Endodermal cell (in vitro differentiated cells): ENCODE data around the gene GPR61. TPM values are rescaled to one million over a fixed set of nuclear protein-coding genes. Genes with fewer than 3 reads are reported as not detected.

Source experiments
- DNase-seq: peaks from one replicate; pipeline ENCODE4 v3.0.0-alpha.2; 2017
- H3K27ac ChIP-seq: 2 replicates; pipeline ENCODE4 v1.5.1; 2013; ENCODE audit warnings: mild to moderate bottlenecking, low read depth, low read length, moderate library complexity
- H3K27me3 ChIP-seq: 2 replicates; pipeline ENCODE4 v1.6.1; 2013; ENCODE audit warnings: mild to moderate bottlenecking, low read length, moderate library complexity; ENCODE audit not compliant: insufficient read depth, control insufficient read depth, poor library complexity, severe bottlenecking
- H3K36me3 ChIP-seq: 2 replicates; pipeline ENCODE4 v1.7.0; 2013; ENCODE audit warnings: mild to moderate bottlenecking, low read length, moderate library complexity; ENCODE audit not compliant: control insufficient read depth, insufficient read depth
- H3K4me1 ChIP-seq: one replicate; pipeline ENCODE4 v1.7.0; 2013; ENCODE audit warnings: low read length; ENCODE audit not compliant: control insufficient read depth, insufficient read depth
- H3K4me3 ChIP-seq: 2 replicates; pipeline ENCODE4 v1.5.1; 2013; ENCODE audit warnings: mild to moderate bottlenecking, low read length, moderate library complexity
- H3K9ac ChIP-seq: 2 replicates; pipeline ENCODE4 v1.6.1; 2013; ENCODE audit warnings: mild to moderate bottlenecking, low read length, moderate library complexity; ENCODE audit not compliant: poor library complexity, severe bottlenecking; ENCODE audit errors: extremely low read depth
- H3K9me3 ChIP-seq: 2 replicates; pipeline ENCODE4 v1.6.1; 2013; ENCODE audit warnings: mild to moderate bottlenecking, low read length, moderate library complexity; ENCODE audit not compliant: control insufficient read depth
- H3K27ac Mint-ChIP-seq: 2 replicates; pipeline ENCODE4 v1.8.0; 2020; ENCODE audit warnings: mixed read lengths
- H3K27me3 Mint-ChIP-seq: 2 replicates; pipeline ENCODE4 v1.8.0; 2021; ENCODE audit warnings: mild to moderate bottlenecking, mixed read lengths; ENCODE audit not compliant: insufficient read depth
- H3K36me3 Mint-ChIP-seq: 2 replicates; pipeline ENCODE4 v1.8.0; 2020; ENCODE audit warnings: low read depth, mixed read lengths
- H3K4me1 Mint-ChIP-seq: 2 replicates; pipeline ENCODE4 v1.8.0; 2020; ENCODE audit warnings: mixed read lengths
- H3K4me3 Mint-ChIP-seq: 2 replicates; pipeline ENCODE4 v1.8.0; 2020; ENCODE audit warnings: mild to moderate bottlenecking, moderate library complexity, mixed read lengths
- H3K9me3 Mint-ChIP-seq: 2 replicates; pipeline ENCODE4 v1.8.0; 2020; ENCODE audit warnings: mild to moderate bottlenecking, mixed read lengths
- WGBS, 2 experiments: methylation state at CpG; one replicate each; pipeline versions ENCODE4 v1.1.5 to v1.1.7; 2013; ENCODE audit warnings: missing lambda C conversion rate in 2 of 2, mixed read lengths in 1 of 2; ENCODE audit not compliant: insufficient coverage in 1 of 2, insufficient read length in 1 of 2; 5-methylcytosine and 5-hydroxymethylcytosine counted together
- total RNA-seq, 2 donors: library from RNA; stranded (reverse); fragmentation: NEBNext Ultra II Directional in 1 of 2; extraction: Animal tissue kit (Norgen Biotek cat#: 25700) in 1 of 2; gene quantifications; 2 replicates in 1 of 2; 3 replicates in 1 of 2; pipeline ENCODE4 v1.2.1, GENCODE V29; 2021
- TF ChIP-seq, protein P1 (sequence below): fragments of 200-600 bp; sonication (generic); conservative IDR thresholded peaks from 2 replicates; pipeline ENCODE4 v1.5.0; 2021; ENCODE audit warnings: antibody characterized with exemption, mild to moderate bottlenecking

GPR61 gene
- total RNA-seq, 2 donors from 2014 or later, result 0.93 TPM; not detected in 1

DNA sequence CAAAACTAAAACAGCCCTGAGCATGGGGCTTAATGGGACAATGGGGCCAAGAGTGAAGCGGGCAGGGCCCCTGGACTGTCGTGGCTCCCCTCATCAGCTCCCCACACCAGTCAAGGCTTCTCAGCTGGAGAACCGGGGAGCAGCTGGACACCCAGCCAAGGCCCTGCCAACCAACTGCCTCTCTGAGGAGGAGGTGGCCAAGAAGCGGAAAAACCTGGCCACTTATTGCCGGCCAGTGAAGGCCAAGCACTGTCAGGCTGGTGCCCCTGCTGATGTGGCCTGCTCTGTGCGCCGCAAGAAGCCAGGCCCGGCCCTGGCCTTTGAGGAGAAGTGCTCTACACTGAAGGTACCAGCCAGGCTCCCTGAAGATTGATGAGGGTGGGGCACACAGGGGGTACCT is 48.3 kb upstream of the GPR61 start:
- H3K9ac ChIP-seq, result no peak overlapping the region
- no peak overlapping the region for H3K27ac ChIP-seq
- H3K4me3 Mint-ChIP-seq, result no peak overlapping the region
- no peak overlapping the region for H3K4me3 ChIP-seq
- no peaks in the 10 kb centered on the region for H3K9me3 Mint-ChIP-seq
- H3K36me3 Mint-ChIP-seq, result peaks cover 8% of the 10 kb centered on the region
- no peaks in the 10 kb centered on the region for H3K4me1 ChIP-seq
- peaks cover 13% of the 10 kb centered on the region for H3K36me3 ChIP-seq
- TF ChIP-seq, protein P1, sequence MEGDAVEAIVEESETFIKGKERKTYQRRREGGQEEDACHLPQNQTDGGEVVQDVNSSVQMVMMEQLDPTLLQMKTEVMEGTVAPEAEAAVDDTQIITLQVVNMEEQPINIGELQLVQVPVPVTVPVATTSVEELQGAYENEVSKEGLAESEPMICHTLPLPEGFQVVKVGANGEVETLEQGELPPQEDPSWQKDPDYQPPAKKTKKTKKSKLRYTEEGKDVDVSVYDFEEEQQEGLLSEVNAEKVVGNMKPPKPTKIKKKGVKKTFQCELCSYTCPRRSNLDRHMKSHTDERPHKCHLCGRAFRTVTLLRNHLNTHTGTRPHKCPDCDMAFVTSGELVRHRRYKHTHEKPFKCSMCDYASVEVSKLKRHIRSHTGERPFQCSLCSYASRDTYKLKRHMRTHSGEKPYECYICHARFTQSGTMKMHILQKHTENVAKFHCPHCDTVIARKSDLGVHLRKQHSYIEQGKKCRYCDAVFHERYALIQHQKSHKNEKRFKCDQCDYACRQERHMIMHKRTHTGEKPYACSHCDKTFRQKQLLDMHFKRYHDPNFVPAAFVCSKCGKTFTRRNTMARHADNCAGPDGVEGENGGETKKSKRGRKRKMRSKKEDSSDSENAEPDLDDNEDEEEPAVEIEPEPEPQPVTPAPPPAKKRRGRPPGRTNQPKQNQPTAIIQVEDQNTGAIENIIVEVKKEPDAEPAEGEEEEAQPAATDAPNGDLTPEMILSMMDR, result no peak
- no peak for DNase-seq
- H3K27me3 Mint-ChIP-seq, result no peaks in the 10 kb centered on the region
- no peaks in the 10 kb centered on the region for H3K9me3 ChIP-seq
- no peaks in the 10 kb centered on the region for H3K4me1 Mint-ChIP-seq
- WGBS, 2 experiments, result 90 to 98% methylated on average over 5 to 8 of the region's 8 CpGs
- H3K27ac Mint-ChIP-seq, result no peak overlapping the region
- H3K27me3 ChIP-seq, result no peaks in the 10 kb centered on the region

DNA sequence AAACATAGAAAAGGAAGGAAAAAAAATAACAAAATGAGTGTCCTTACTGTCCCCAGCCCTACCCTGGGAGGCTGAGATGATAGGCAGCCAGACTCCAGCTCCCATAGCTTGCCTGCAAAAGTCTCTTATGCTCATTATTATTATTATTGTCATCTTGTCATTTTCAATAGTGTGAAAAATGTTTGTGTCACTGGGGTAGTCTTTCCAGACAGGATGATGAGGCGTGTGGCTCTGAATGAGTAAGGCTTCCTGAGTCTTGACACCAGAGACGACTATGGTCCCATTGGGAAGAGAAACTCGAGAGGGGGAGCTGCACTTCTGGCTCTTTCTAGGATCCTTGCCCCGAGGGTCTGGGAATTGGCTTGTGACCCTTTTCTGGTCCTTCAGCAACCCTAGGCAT is 46.9 kb upstream of the GPR61 start:
- peaks cover 6% of the 10 kb centered on the region for H3K4me1 Mint-ChIP-seq
- Histone ChIP-seq H3K27me3 (no peaks in the 10 kb centered on the region), H3K36me3 (peaks cover 13% of the 10 kb centered on the region), H3K9ac (no peak overlapping the region), H3K27ac (no peak overlapping the region), H3K9me3 (no peaks in the 10 kb centered on the region), H3K4me3 (no peak overlapping the region), H3K4me1 (no peaks in the 10 kb centered on the region)
- H3K27ac Mint-ChIP-seq, result no peak overlapping the region
- no peaks in the 10 kb centered on the region for H3K9me3 Mint-ChIP-seq
- no peak overlapping the region for H3K4me3 Mint-ChIP-seq
- no peaks in the 10 kb centered on the region for H3K27me3 Mint-ChIP-seq
- no peak for DNase-seq
- TF ChIP-seq, protein P1, result no peak
- 83 to 100% methylated on average over 3 to 4 of the region's 4 CpGs for WGBS, 2 experiments
- H3K36me3 Mint-ChIP-seq, result peaks cover 12% of the 10 kb centered on the region

DNA sequence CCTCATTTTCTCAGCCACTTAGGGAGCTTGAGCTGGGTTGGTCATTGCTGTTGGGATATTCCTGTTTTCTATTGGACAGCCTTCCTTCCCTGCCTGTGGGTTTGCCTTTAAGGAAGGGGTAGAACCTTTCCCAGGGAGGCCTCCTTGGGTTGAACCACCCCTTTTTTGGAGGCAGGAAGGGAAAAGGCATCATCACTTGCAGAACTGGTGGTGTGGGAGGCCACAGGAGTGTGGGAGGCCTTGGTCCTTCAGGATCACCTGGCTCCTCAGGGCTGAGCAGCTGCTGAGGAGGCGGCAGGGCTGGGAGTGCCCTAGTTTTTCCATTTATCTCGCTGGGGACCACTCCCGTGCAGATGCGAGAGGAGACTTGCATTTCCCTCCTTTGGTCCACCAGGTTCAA is 46.4 kb upstream of the GPR61 start:
- no peak overlapping the region for H3K9ac ChIP-seq
- peaks cover 9% of the 10 kb centered on the region for H3K36me3 Mint-ChIP-seq
- no peaks in the 10 kb centered on the region for H3K27me3 Mint-ChIP-seq
- H3K4me3 Mint-ChIP-seq, result peak overlapping the region; percentile 91
- no peak overlapping the region for H3K4me3 ChIP-seq
- no peak for DNase-seq
- no peaks in the 10 kb centered on the region for H3K9me3 Mint-ChIP-seq
- H3K27ac ChIP-seq, result no peak overlapping the region
- H3K4me1 Mint-ChIP-seq, result peaks cover 10% of the 10 kb centered on the region
- H3K27ac Mint-ChIP-seq, result no peak overlapping the region
- peaks cover 13% of the 10 kb centered on the region for H3K36me3 ChIP-seq
- WGBS, 2 experiments, result 92 to 100% methylated on average over 3 to 4 of the region's 4 CpGs
- no peaks in the 10 kb centered on the region for H3K4me1 ChIP-seq
- H3K27me3 ChIP-seq, result no peaks in the 10 kb centered on the region
- TF ChIP-seq, protein P1, result no peak
- no peaks in the 10 kb centered on the region for H3K9me3 ChIP-seq
